HEK293 (cell line): ENCODE measurements around the gene OVOL1.

Experiments
- CTCF ChIA-PET: fragments of 350-600 bp; formaldehyde crosslinking; extraction: SDS; loops from one replicate; lab custom pipeline; 2021; ENCODE audit warnings: antibody characterized with exemption; lab: Yijun Ruan, JAX
- POLR2A ChIA-PET: fragments of 300-600 bp; formaldehyde crosslinking; extraction: SDS; loops from one replicate; lab custom pipeline; 2020; ENCODE audit warnings: antibody characterized with exemption, inconsistent platforms; lab: Yijun Ruan, JAX
- H3K27ac ChIP-seq: fragments of 200-500 bp; sonication (Bioruptor generic); 2 replicates; pipeline ENCODE4 v1.5.1; 2014; ENCODE audit warnings: low read depth, low read length, control low read depth, inconsistent platforms; ENCODE audit errors: extremely low read depth
- H3K36me3 ChIP-seq, 2 experiments: fragments of 200-500 bp in 1 of 2; sonication (Bioruptor generic) in 1 of 2; 1 replicate in 1 of 2; 2 replicates in 1 of 2; pipeline ENCODE4 v1.5.1; 2014 to 2017; ENCODE audit warnings: inconsistent platforms in 2 of 2, low read length in 2 of 2; ENCODE audit not compliant: control insufficient read depth in 2 of 2, insufficient read depth in 1 of 2
- H3K4me1 ChIP-seq: fragments of 200-500 bp; sonication (Bioruptor generic); 2 replicates; pipeline ENCODE4 v1.5.1; 2014; ENCODE audit warnings: mild to moderate bottlenecking, low read length, inconsistent platforms; ENCODE audit not compliant: control insufficient read depth, insufficient read depth
- H3K4me3 ChIP-seq: 2 replicates; pipeline ENCODE4 v1.5.1; 2011; ENCODE audit warnings: low read depth, mild to moderate bottlenecking, control low read depth, low read length, moderate library complexity
- H3K9me3 ChIP-seq: fragments of 200-500 bp; sonication (Bioruptor generic); 2 replicates; pipeline ENCODE4 v1.5.1; 2014; ENCODE audit warnings: low read depth, low read length, inconsistent platforms; ENCODE audit not compliant: control insufficient read depth, insufficient read depth
- AEBP2 ChIP-seq: fragments of 450-650 bp; formaldehyde crosslinking; IDR thresholded peaks from 2 replicates; pipeline ENCODE4 v1.5.1; 2016; ENCODE audit warnings: missing biosample characterization, missing genetic modification characterization, borderline replicate concordance
- EGR2 ChIP-seq: fragments of 450-650 bp; formaldehyde crosslinking; IDR thresholded peaks from 2 replicates; pipeline ENCODE4 v1.5.1; 2016; ENCODE audit warnings: low read depth, missing biosample characterization, missing genetic modification characterization
- SALL2 ChIP-seq: fragments of 450-650 bp; formaldehyde crosslinking; IDR thresholded peaks from 2 replicates; pipeline ENCODE4 v1.5.0; 2017; ENCODE audit warnings: missing biosample characterization, mild to moderate bottlenecking, missing genetic modification characterization, borderline replicate concordance
- SP2 ChIP-seq: fragments of 450-650 bp; formaldehyde crosslinking; IDR thresholded peaks from 2 replicates; pipeline ENCODE4 v1.5.1; 2016; ENCODE audit warnings: missing biosample characterization, missing genetic modification characterization
- YY1 ChIP-seq: fragments of 450-650 bp; formaldehyde crosslinking; IDR thresholded peaks from 2 replicates; pipeline ENCODE4 v1.5.1; 2018; ENCODE audit warnings: missing biosample characterization, missing genetic modification characterization
- YY2 ChIP-seq: fragments of 450-650 bp; formaldehyde crosslinking; IDR thresholded peaks from 2 replicates; pipeline ENCODE4 v1.5.1; 2016; ENCODE audit warnings: missing biosample characterization, missing genetic modification characterization
- ZFHX2 ChIP-seq: fragments of 450-650 bp; formaldehyde crosslinking; conservative IDR thresholded peaks from 2 replicates; pipeline ENCODE4 v1.5.1; 2016; ENCODE audit warnings: missing biosample characterization, missing genetic modification characterization
- ZNF2 ChIP-seq: fragments of 450-650 bp; formaldehyde crosslinking; IDR thresholded peaks from 2 replicates; pipeline ENCODE4 v1.5.1; 2016; ENCODE audit warnings: missing biosample characterization, missing genetic modification characterization
- ZNF311 ChIP-seq: fragments of 450-650 bp; formaldehyde crosslinking; IDR thresholded peaks from 2 replicates; pipeline ENCODE4 v1.5.1; 2017; ENCODE audit warnings: missing biosample characterization, missing genetic modification characterization, borderline replicate concordance
- ZNF341 ChIP-seq: fragments of 450-650 bp; formaldehyde crosslinking; IDR thresholded peaks from 2 replicates; pipeline ENCODE4; 2016; ENCODE audit warnings: low read depth, missing biosample characterization, missing genetic modification characterization
- ZNF362 ChIP-seq: fragments of 450-650 bp; formaldehyde crosslinking; IDR thresholded peaks from 2 replicates; pipeline ENCODE4 v1.5.1; 2016; ENCODE audit warnings: missing biosample characterization, missing genetic modification characterization
- ZNF423 ChIP-seq: fragments of 450-650 bp; formaldehyde crosslinking; IDR thresholded peaks from 2 replicates; pipeline ENCODE4 v1.5.1; 2016; ENCODE audit warnings: missing biosample characterization, missing genetic modification characterization
- ZNF433 ChIP-seq: fragments of 450-650 bp; formaldehyde crosslinking; IDR thresholded peaks from 2 replicates; pipeline ENCODE4 v1.5.1; 2016; ENCODE audit warnings: missing biosample characterization, missing genetic modification characterization, low read depth
- ZNF449 ChIP-seq: fragments of 450-650 bp; formaldehyde crosslinking; IDR thresholded peaks from 2 replicates; pipeline ENCODE4 v1.5.1; 2017; ENCODE audit warnings: missing biosample characterization, mild to moderate bottlenecking, missing genetic modification characterization, moderate library complexity
- ZNF514 ChIP-seq: fragments of 450-650 bp; formaldehyde crosslinking; IDR thresholded peaks from 2 replicates; pipeline ENCODE4 v1.5.1; 2016; ENCODE audit warnings: missing biosample characterization, missing genetic modification characterization
- ZNF549 ChIP-seq: fragments of 450-650 bp; IDR thresholded peaks from 2 replicates; pipeline ENCODE4 v1.5.1; 2018; ENCODE audit warnings: missing biosample characterization, missing genetic modification characterization, mild to moderate bottlenecking, inconsistent platforms, moderate library complexity
- ZNF623 ChIP-seq: fragments of 450-650 bp; formaldehyde crosslinking; IDR thresholded peaks from 2 replicates; pipeline ENCODE4 v1.5.1; 2016; ENCODE audit warnings: missing biosample characterization, missing genetic modification characterization
- ZNF645 ChIP-seq: fragments of 450-650 bp; formaldehyde crosslinking; IDR thresholded peaks from 2 replicates; pipeline ENCODE4; 2016; ENCODE audit warnings: missing biosample characterization, missing genetic modification characterization
- ZNF658 ChIP-seq: fragments of 450-650 bp; formaldehyde crosslinking; IDR thresholded peaks from 2 replicates; pipeline ENCODE4; 2016; ENCODE audit warnings: missing biosample characterization, missing genetic modification characterization

OVOL1 gene

DNA sequence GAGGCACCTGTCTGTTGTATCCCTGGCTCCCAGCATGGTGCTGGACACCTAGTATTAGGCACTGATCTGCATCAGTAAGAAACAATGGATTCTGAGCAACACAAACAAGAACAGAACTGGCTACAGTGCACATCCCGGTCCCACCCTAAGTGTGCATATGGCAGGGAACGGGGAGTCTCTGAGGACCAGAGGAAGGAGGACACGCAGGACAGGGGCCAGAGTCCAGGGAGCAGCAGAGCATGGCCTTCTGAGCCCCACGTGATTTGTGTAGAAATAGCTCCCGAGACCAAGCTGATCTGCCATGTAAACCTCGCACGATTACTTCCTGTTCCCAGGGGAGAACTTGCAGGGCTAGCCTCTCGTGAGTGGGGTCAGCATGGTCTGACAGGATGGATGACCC is 34.2 kb downstream of the OVOL1 start:
- no peak for TF ChIP-seq ZNF311
- TF ChIP-seq AEBP2, result no peak
- no peak for TF ChIP-seq ZNF2 (tag by site-specific recombination)
- Histone ChIP-seq H3K4me3 (no peak overlapping the region), H3K27ac (no peak overlapping the region), H3K4me1 (no peaks in the 10 kb centered on the region; the same call in 1 of the 2 replicates), H3K9me3 (no peaks in the 10 kb centered on the region), H3K36me3 (no peaks in the 10 kb centered on the region)
- CTCF ChIA-PET, result interaction anchor here (1.2 kb wide), 1 partner anchor 38 kb away, joined by 7 read pairs; no protein-coding TSS in a partner anchor
- POLR2A ChIA-PET, result no interaction called here

DNA sequence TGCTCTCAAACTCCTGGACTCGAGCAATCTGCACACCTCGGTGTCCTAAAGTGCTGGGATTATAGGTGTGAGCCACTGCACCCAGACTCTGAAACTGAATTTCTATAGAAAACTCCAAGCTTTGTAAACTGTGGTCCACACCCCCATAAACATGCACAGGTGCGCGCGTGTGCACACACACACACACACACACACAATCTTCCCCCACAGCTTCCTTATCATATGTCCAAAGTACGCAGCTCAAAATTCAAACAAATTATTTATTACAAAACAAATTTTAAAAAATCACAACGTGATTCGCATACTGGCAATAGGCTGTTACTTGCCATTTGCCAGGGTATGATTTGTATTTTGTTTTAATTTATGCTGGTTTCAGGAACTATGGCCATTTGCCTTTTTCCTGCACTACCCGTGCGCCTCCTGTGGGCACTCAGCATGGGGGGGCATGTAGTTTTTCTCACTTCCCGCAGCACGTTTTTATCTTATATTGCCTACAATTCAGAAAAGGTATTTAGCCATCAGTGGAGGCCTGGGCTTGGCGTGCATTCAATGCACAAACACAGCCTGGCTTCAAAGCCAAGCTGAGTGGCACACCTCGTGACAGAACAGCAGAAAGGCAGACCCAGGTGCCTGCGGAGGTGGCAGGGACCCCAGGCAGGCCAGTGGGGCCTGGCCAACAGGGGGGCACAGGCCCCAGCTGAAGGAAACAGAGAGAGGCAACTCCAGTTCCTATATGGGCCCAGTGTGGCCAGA is 36.1 kb downstream of the OVOL1 start:
- CTCF ChIA-PET, result interaction anchor here (0.5 to 1.6 kb wide), 6 partner anchors 28 to 358 kb away, joined by 3 to 9 read pairs (median 4); partner anchors contain the start of gene KAT5
- H3K4me3 ChIP-seq, result no peak overlapping the region
- H3K36me3 ChIP-seq, result no peaks in the 10 kb centered on the region
- no peaks in the 10 kb centered on the region for H3K9me3 ChIP-seq
- no peaks in the 10 kb centered on the region for H3K4me1 ChIP-seq
- POLR2A ChIA-PET, result interaction anchor here (0.6 kb wide), 1 partner anchor 208 kb away, joined by 4 read pairs; no protein-coding TSS in a partner anchor
- TF ChIP-seq ZNF658 (tag by site-specific recombination) (no peak), YY1 (no peak), ZNF645 (tag by site-specific recombination) (no peak), ZFHX2 (tag by site-specific recombination) (no peak), ZNF362 (tag by site-specific recombination) (no peak), YY2 (tag by site-specific recombination) (no peak)
- TF ChIP-seq, all 188 proteins: peak for 0
- H3K27ac ChIP-seq, result no peak overlapping the region

- no peaks in the 10 kb centered on the region for H3K9me3 ChIP-seq
- TF ChIP-seq ZNF423 (tag by site-specific recombination) (no peak), ZNF549 (no peak), SP2 (tag by site-specific recombination) (no peak), SALL2 (tag by site-specific recombination) (no peak), ZNF514 (no peak), ZNF341 (tag by site-specific recombination) (no peak), EGR2 (tag by site-specific recombination) (no peak), ZNF645 (tag by site-specific recombination) (no peak), ZNF433 (tag by site-specific recombination) (no peak), ZNF449 (tag by site-specific recombination) (no peak), ZNF623 (no peak)
- no peak overlapping the region for H3K27ac ChIP-seq
- H3K4me3 ChIP-seq, result no peak overlapping the region
- H3K36me3 ChIP-seq, result no peaks in the 10 kb centered on the region
- no peaks in the 10 kb centered on the region for H3K4me1 ChIP-seq
- CTCF ChIA-PET, result interaction anchor here (0.6 to 1.8 kb wide), 7 partner anchors 9 to 162 kb away, joined by 3 to 13 read pairs (median 3); partner anchors contain the start of gene MUS81
- POLR2A ChIA-PET, result interaction anchor here (0.6 to 1.2 kb wide), 5 partner anchors 23 to 116 kb away, joined by 3 to 6 read pairs (median 3); partner anchors contain the start of genes FIBP and RNASEH2C
These were observed 40.3 kb downstream of the OVOL1 start for GRCh38 chr11:65826984-65827735.
